Measurements from ENCODE around the gene PPP1R26. TPM values are rescaled to one million over a fixed set of nuclear protein-coding genes. Genes with fewer than 3 reads are reported as not detected.

PPP1R26 gene
- total and polyA plus RNA-seq, 12 donors: 3.3 to 34.8 (median 15.8) TPM

- H3K9me3 ChIP-seq (replicated peaks in 1 of 3): no peaks in the 10 kb centered on the region
- no peaks in the 10 kb centered on the region for H3K27me3 ChIP-seq
- no peaks in the 10 kb centered on the region for H3K36me3 ChIP-seq (replicated peaks in 1 of 2)
- 81 to 86% (median 84%) methylated on average over 22 to 30 of the region's 30 CpGs for WGBS, 4 donors
- no peak for DNase-seq
- H3K4me3 ChIP-seq: no peak overlapping the region
- no peak overlapping the region for H3K27ac ChIP-seq
- no peak for TF ChIP-seq POLR2A (IDR thresholded peaks at IDR 0.05)
- TF ChIP-seq, protein P1, sequence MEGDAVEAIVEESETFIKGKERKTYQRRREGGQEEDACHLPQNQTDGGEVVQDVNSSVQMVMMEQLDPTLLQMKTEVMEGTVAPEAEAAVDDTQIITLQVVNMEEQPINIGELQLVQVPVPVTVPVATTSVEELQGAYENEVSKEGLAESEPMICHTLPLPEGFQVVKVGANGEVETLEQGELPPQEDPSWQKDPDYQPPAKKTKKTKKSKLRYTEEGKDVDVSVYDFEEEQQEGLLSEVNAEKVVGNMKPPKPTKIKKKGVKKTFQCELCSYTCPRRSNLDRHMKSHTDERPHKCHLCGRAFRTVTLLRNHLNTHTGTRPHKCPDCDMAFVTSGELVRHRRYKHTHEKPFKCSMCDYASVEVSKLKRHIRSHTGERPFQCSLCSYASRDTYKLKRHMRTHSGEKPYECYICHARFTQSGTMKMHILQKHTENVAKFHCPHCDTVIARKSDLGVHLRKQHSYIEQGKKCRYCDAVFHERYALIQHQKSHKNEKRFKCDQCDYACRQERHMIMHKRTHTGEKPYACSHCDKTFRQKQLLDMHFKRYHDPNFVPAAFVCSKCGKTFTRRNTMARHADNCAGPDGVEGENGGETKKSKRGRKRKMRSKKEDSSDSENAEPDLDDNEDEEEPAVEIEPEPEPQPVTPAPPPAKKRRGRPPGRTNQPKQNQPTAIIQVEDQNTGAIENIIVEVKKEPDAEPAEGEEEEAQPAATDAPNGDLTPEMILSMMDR (IDR thresholded peaks at IDR 0.05): no peak
- intact Hi-C loops (cut with DNase I): no loop called here
- H3K4me1 ChIP-seq (replicated peaks in 1 of 2): peaks cover 8 to 9% of the 10 kb centered on the region in 2 donors
Observed at GRCh38 chr9:135494791-135495559, 15.4 kb downstream of the PPP1R26 start.

- Histone ChIP-seq H3K4me1 (replicated peaks in 1 of 2) (peaks cover 18% of the 10 kb centered on the region in 2 donors), H3K27me3 (no peaks in the 10 kb centered on the region), H3K27ac (no peak overlapping the region), H3K9me3 (replicated peaks in 1 of 3) (no peaks in the 10 kb centered on the region), H3K4me3 (no peak overlapping the region), H3K36me3 (replicated peaks in 1 of 2) (peaks cover 0 to 17% of the 10 kb centered on the region in 2 donors)
- intact Hi-C loops (cut with DNase I): no loop called here
- peak in 2 of 7 donors; percentile 8 to 15 for DNase-seq
- 80 to 88% (median 86%) methylated on average over 9 to 15 of the region's 15 CpGs for WGBS, 4 donors
- TF ChIP-seq, protein P1 (IDR thresholded peaks at IDR 0.05): no peak
- no peak for TF ChIP-seq POLR2A (IDR thresholded peaks at IDR 0.05)
Observed at GRCh38 chr9:135498381-135499126, 19.0 kb downstream of the PPP1R26 start.

DNA sequence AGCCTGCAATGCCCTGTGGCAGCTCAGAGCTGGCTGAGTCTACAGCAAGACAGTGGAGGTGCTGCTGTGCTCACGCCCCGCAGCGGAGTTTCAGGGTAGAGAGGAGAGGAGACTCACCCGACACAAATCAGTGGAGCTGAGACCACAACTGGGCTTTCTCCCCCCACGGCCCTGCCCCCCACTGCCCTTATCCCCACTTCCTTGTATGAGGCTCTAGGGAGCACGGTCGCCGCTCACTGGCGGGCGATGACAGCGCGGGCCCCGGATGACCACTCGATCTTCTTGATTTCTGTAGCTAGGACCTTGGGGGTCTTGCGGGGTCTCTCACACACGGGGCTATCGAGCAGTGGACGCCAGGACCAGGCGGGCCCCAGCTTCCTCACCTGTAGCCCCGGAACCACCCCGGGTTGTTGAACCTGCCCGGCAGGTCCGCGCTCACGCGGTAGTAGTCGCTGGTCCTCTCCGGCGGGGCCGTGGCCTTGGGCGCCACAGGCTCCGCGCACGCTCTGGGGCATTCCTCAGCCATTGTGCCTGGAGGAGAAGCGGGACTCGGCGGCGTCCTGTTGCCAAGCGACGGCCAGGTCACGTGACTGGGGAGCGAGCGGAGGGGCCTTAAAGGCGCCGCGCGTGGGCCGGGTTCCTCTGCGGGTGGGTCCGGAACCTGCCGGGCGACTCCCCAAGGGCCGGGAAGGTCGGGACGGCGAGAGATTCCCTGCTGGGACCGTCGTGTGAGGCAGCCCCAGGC, 19.9 kb downstream of the PPP1R26 start:
- peak overlapping the region in 3 of 4 donors; percentile 87 to 91 (median 89) for H3K4me3 ChIP-seq
- H3K36me3 ChIP-seq (replicated peaks in 1 of 2): peaks cover 0 to 26% of the 10 kb centered on the region in 2 donors
- H3K9me3 ChIP-seq (replicated peaks in 1 of 3): no peaks in the 10 kb centered on the region
- DNase-seq: peak; percentile 97 to 99 (median 98)
- 0 to 1% (median 0%) methylated on average over 7 to 58 of the region's 58 CpGs; no CpG with 5 or more reads in 1 of the 4 donors for WGBS, 4 donors
- no peaks in the 10 kb centered on the region for H3K27me3 ChIP-seq
- peaks cover 18% of the 10 kb centered on the region in 2 donors for H3K4me1 ChIP-seq (replicated peaks in 1 of 2)
- peak overlapping the region in 4 of 5 donors; percentile 54 to 87 (median 72) for H3K27ac ChIP-seq
- intact Hi-C loops (cut with DNase I): no loop called here
- peak in 1 of 2 donors; percentile 41 for TF ChIP-seq POLR2A (IDR thresholded peaks at IDR 0.05)
- TF ChIP-seq, protein P1 (IDR thresholded peaks at IDR 0.05): no peak
